ENCODE results near the gene KDM8.
"Not testable (repeated sequence)": the region's sequence is repeated elsewhere in the genome, so short reads cannot be mapped to it uniquely, and the experiment has no call there.

The KDM8 gene

GRCh38 chr16:27245276-27246172 lies 42.2 kb downstream of the KDM8 start:
- Histone ChIP-seq H3K27me3 (ENCODE audit: control insufficient read depth, insufficient read depth, low read length) (no peaks in the 10 kb centered on the region), H3K36me3 (ENCODE audit: control insufficient read depth, insufficient read depth, low read length) (no peaks in the 10 kb centered on the region), H3K9me3 (ENCODE audit: control insufficient read depth, insufficient read depth, low read depth, low read length) (no peaks in the 10 kb centered on the region), H3K4me1 (ENCODE audit: control insufficient read depth, insufficient read depth, low read length) (peaks cover 11% of the 10 kb centered on the region), H3K9ac (ENCODE audit: low read length) (no peak overlapping the region), H3K27ac (ENCODE audit: low read depth, low read length) (no peak overlapping the region), H3K4me3 (ENCODE audit: low read depth, low read length) (no peak overlapping the region)

GRCh38 chr16:27246439-27246838 lies 43.1 kb downstream of the KDM8 start:
- no peaks in the 10 kb centered on the region for H3K27me3 ChIP-seq (ENCODE audit: control insufficient read depth, insufficient read depth, low read length)
- H3K27ac ChIP-seq (ENCODE audit: low read depth, low read length) = no peak overlapping the region
- H3K36me3 ChIP-seq (ENCODE audit: control insufficient read depth, insufficient read depth, low read length) = no peaks in the 10 kb centered on the region
- peaks cover 11% of the 10 kb centered on the region for H3K4me1 ChIP-seq (ENCODE audit: control insufficient read depth, insufficient read depth, low read length)
- H3K9me3 ChIP-seq (ENCODE audit: control insufficient read depth, insufficient read depth, low read depth, low read length) = no peaks in the 10 kb centered on the region
- H3K4me3 ChIP-seq (ENCODE audit: low read depth, low read length) = no peak overlapping the region
- no peak overlapping the region for H3K9ac ChIP-seq (ENCODE audit: low read length)

GRCh38 chr16:27247076-27247475 lies 43.8 kb downstream of the KDM8 start:
- H3K4me3 ChIP-seq (ENCODE audit: low read depth, low read length); H3K36me3 ChIP-seq (ENCODE audit: control insufficient read depth, insufficient read depth, low read length); H3K27ac ChIP-seq (ENCODE audit: low read depth, low read length); H3K9ac ChIP-seq (ENCODE audit: low read length); H3K9me3 ChIP-seq (ENCODE audit: control insufficient read depth, insufficient read depth, low read depth, low read length); H3K27me3 ChIP-seq (ENCODE audit: control insufficient read depth, insufficient read depth, low read length): not testable (repeated sequence)
- peaks cover 11% of the 10 kb centered on the region for H3K4me1 ChIP-seq (ENCODE audit: control insufficient read depth, insufficient read depth, low read length)

- Histone ChIP-seq H3K9ac (ENCODE audit: low read length) (no peak overlapping the region), H3K9me3 (ENCODE audit: control insufficient read depth, insufficient read depth, low read depth, low read length) (no peaks in the 10 kb centered on the region), H3K4me1 (ENCODE audit: control insufficient read depth, insufficient read depth, low read length) (peaks cover 4% of the 10 kb centered on the region), H3K27ac (ENCODE audit: low read depth, low read length) (no peak overlapping the region), H3K27me3 (ENCODE audit: control insufficient read depth, insufficient read depth, low read length) (no peaks in the 10 kb centered on the region), H3K4me3 (ENCODE audit: low read depth, low read length) (no peak overlapping the region), H3K36me3 (ENCODE audit: control insufficient read depth, insufficient read depth, low read length) (no peaks in the 10 kb centered on the region)
These were observed 44.7 kb downstream of the KDM8 start for GRCh38 chr16:27248036-27248435.

- H3K27me3 ChIP-seq (ENCODE audit: control insufficient read depth, insufficient read depth, low read length); H3K4me1 ChIP-seq (ENCODE audit: control insufficient read depth, insufficient read depth, low read length); H3K4me3 ChIP-seq (ENCODE audit: low read depth, low read length); H3K9ac ChIP-seq (ENCODE audit: low read length); H3K36me3 ChIP-seq (ENCODE audit: control insufficient read depth, insufficient read depth, low read length); H3K27ac ChIP-seq (ENCODE audit: low read depth, low read length); H3K9me3 ChIP-seq (ENCODE audit: control insufficient read depth, insufficient read depth, low read depth, low read length): not testable (repeated sequence)
These were observed 45.6 kb downstream of the KDM8 start for GRCh38 chr16:27248886-27249285.

GRCh38 chr16:27251541-27252205 lies 48.3 kb downstream of the KDM8 start:
- H3K9me3 ChIP-seq (ENCODE audit: control insufficient read depth, insufficient read depth, low read depth, low read length) = no peaks in the 10 kb centered on the region
- no peaks in the 10 kb centered on the region for H3K4me1 ChIP-seq (ENCODE audit: control insufficient read depth, insufficient read depth, low read length)
- no peak overlapping the region for H3K4me3 ChIP-seq (ENCODE audit: low read depth, low read length)
- no peak overlapping the region for H3K9ac ChIP-seq (ENCODE audit: low read length)
- no peak overlapping the region for H3K27ac ChIP-seq (ENCODE audit: low read depth, low read length)
- peaks cover 13% of the 10 kb centered on the region; the same call in 1 of the 2 replicates for H3K36me3 ChIP-seq (ENCODE audit: control insufficient read depth, insufficient read depth, low read length)
- H3K27me3 ChIP-seq (ENCODE audit: control insufficient read depth, insufficient read depth, low read length) = no peaks in the 10 kb centered on the region

GRCh38 chr16:27252206-27252585 lies 48.9 kb downstream of the KDM8 start:
- no peaks in the 10 kb centered on the region for H3K4me1 ChIP-seq (ENCODE audit: control insufficient read depth, insufficient read depth, low read length)
- peaks cover 15% of the 10 kb centered on the region; the same call in 1 of the 2 replicates for H3K36me3 ChIP-seq (ENCODE audit: control insufficient read depth, insufficient read depth, low read length)
- H3K9ac ChIP-seq (ENCODE audit: low read length) = no peak overlapping the region
- H3K27ac ChIP-seq (ENCODE audit: low read depth, low read length) = no peak overlapping the region
- H3K27me3 ChIP-seq (ENCODE audit: control insufficient read depth, insufficient read depth, low read length) = no peaks in the 10 kb centered on the region
- no peak overlapping the region for H3K4me3 ChIP-seq (ENCODE audit: low read depth, low read length)
- no peaks in the 10 kb centered on the region for H3K9me3 ChIP-seq (ENCODE audit: control insufficient read depth, insufficient read depth, low read depth, low read length)

GRCh38 chr16:27253526-27253930 lies 50.2 kb downstream of the KDM8 start:
- Histone ChIP-seq H3K4me3 (ENCODE audit: low read depth, low read length) (no peak overlapping the region), H3K9ac (ENCODE audit: low read length) (no peak overlapping the region), H3K27me3 (ENCODE audit: control insufficient read depth, insufficient read depth, low read length) (no peaks in the 10 kb centered on the region), H3K36me3 (ENCODE audit: control insufficient read depth, insufficient read depth, low read length) (peaks cover 15% of the 10 kb centered on the region; the same call in 1 of the 2 replicates), H3K4me1 (ENCODE audit: control insufficient read depth, insufficient read depth, low read length) (peaks cover 5% of the 10 kb centered on the region; the same call in 1 of the 2 replicates), H3K9me3 (ENCODE audit: control insufficient read depth, insufficient read depth, low read depth, low read length) (no peaks in the 10 kb centered on the region), H3K27ac (ENCODE audit: low read depth, low read length) (no peak overlapping the region)

- Histone ChIP-seq H3K27ac (ENCODE audit: low read depth, low read length) (no peak overlapping the region), H3K4me1 (ENCODE audit: control insufficient read depth, insufficient read depth, low read length) (peaks cover 5% of the 10 kb centered on the region; the same call in 1 of the 2 replicates), H3K9me3 (ENCODE audit: control insufficient read depth, insufficient read depth, low read depth, low read length) (no peaks in the 10 kb centered on the region), H3K27me3 (ENCODE audit: control insufficient read depth, insufficient read depth, low read length) (no peaks in the 10 kb centered on the region), H3K36me3 (ENCODE audit: control insufficient read depth, insufficient read depth, low read length) (peaks cover 15% of the 10 kb centered on the region; the same call in 1 of the 2 replicates), H3K4me3 (ENCODE audit: low read depth, low read length) (no peak overlapping the region), H3K9ac (ENCODE audit: low read length) (no peak overlapping the region)
These were observed 51.0 kb downstream of the KDM8 start for GRCh38 chr16:27254262-27254811.

GRCh38 chr16:27256861-27257260 lies 53.5 kb downstream of the KDM8 start:
- no peak overlapping the region for H3K27ac ChIP-seq (ENCODE audit: low read depth, low read length)
- no peak overlapping the region for H3K4me3 ChIP-seq (ENCODE audit: low read depth, low read length)
- peaks cover 15% of the 10 kb centered on the region; the same call in 1 of the 2 replicates for H3K36me3 ChIP-seq (ENCODE audit: control insufficient read depth, insufficient read depth, low read length)
- H3K9ac ChIP-seq (ENCODE audit: low read length) = no peak overlapping the region
- H3K9me3 ChIP-seq (ENCODE audit: control insufficient read depth, insufficient read depth, low read depth, low read length) = no peaks in the 10 kb centered on the region
- no peaks in the 10 kb centered on the region for H3K27me3 ChIP-seq (ENCODE audit: control insufficient read depth, insufficient read depth, low read length)
- H3K4me1 ChIP-seq (ENCODE audit: control insufficient read depth, insufficient read depth, low read length) = peaks cover 5% of the 10 kb centered on the region; the same call in 1 of the 2 replicates

GRCh38 chr16:27257271-27257670 lies 53.9 kb downstream of the KDM8 start:
- Histone ChIP-seq H3K27me3 (ENCODE audit: control insufficient read depth, insufficient read depth, low read length) (no peaks in the 10 kb centered on the region), H3K9me3 (ENCODE audit: control insufficient read depth, insufficient read depth, low read depth, low read length) (no peaks in the 10 kb centered on the region), H3K27ac (ENCODE audit: low read depth, low read length) (no peak overlapping the region), H3K9ac (ENCODE audit: low read length) (no peak overlapping the region), H3K4me1 (ENCODE audit: control insufficient read depth, insufficient read depth, low read length) (peaks cover 5% of the 10 kb centered on the region), H3K4me3 (ENCODE audit: low read depth, low read length) (no peak overlapping the region), H3K36me3 (ENCODE audit: control insufficient read depth, insufficient read depth, low read length) (peaks cover 15% of the 10 kb centered on the region; the same call in 1 of the 2 replicates)

Measured in HUES6 (cell line).